Activated T-helper 1 cell treated with anti-CD3 and anti-CD28 coated beads, Interleukin-12 subunit alpha, Interleukin-12 subunit beta, Interleukin-2, Interleukin-4 antibody, amounts not matched to agents 30 ng/mL and 10 ng/mL and 1 ng/mL, durations not matched to agents 14 hours and 24 hours and 36 hours (primary cell): ENCODE measurements around the gene WWC2. TPM values are rescaled to one million over a fixed set of nuclear protein-coding genes. Genes with fewer than 3 reads are reported as not detected.
"Not testable (repeated sequence)": the region's sequence is repeated elsewhere in the genome, so short reads cannot be mapped to it uniquely, and the experiment has no call there.

Experiments used
- DNase-seq: peaks from one replicate; pipeline ENCODE4 v3.0.0; 2021; ENCODE audit warnings: low spot score
- H3K27ac Mint-ChIP-seq: one replicate; pipeline ENCODE4 v1.8.0; 2021; ENCODE audit warnings: mild to moderate bottlenecking, mixed read lengths
- H3K27me3 Mint-ChIP-seq: one replicate; pipeline ENCODE4 v1.8.0; 2022; ENCODE audit warnings: mild to moderate bottlenecking, moderate library complexity, mixed read lengths; ENCODE audit not compliant: insufficient read depth
- H3K36me3 Mint-ChIP-seq: one replicate; pipeline ENCODE4 v1.8.0; 2021; ENCODE audit warnings: low read depth, mixed read lengths
- H3K4me1 Mint-ChIP-seq: one replicate; pipeline ENCODE4 v1.8.0; 2021; ENCODE audit warnings: low read depth, mixed read lengths
- H3K4me3 Mint-ChIP-seq: one replicate; pipeline ENCODE4 v1.8.0; 2021; ENCODE audit warnings: mild to moderate bottlenecking, moderate library complexity, mixed read lengths
- H3K9me3 Mint-ChIP-seq: one replicate; pipeline ENCODE4 v1.8.0; 2021; ENCODE audit warnings: mixed read lengths
- intact Hi-C: fragments of 100-400 bp; cut with micrococcal nuclease; formaldehyde crosslinking; loops from one replicate; pipeline ENCODE4 v1.15.1; 2024
- total RNA-seq: library from RNA; stranded (reverse); gene quantifications from 2 replicates; pipeline ENCODE4 v1.2.3, GENCODE V29; 2022

The WWC2 gene
- total RNA-seq, 1 donor from 2014 or later = 0.75 TPM

DNA sequence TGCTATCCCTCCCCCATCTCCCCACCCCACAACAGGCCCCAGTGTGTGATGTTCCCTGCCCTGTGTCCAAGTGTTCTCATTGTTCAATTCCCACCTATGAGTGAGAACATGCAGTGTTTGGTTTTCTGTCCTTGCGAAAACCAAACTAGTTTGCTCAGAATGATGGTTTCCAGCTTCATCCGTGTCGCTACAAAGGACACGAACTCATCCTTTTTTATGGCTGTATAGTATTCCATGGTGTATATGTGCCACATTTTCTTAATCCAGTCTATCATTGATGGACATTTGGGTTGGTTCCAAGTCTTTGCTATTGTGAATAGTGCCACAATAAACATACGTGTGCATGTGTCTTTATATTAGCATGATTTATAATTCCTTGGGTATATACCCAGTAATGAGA is 51.6 kb downstream of the WWC2 start:
- H3K27ac Mint-ChIP-seq, H3K36me3 Mint-ChIP-seq, DNase-seq, H3K9me3 Mint-ChIP-seq, intact Hi-C loops, H3K27me3 Mint-ChIP-seq, H3K4me3 Mint-ChIP-seq, H3K4me1 Mint-ChIP-seq: not testable (repeated sequence)

DNA sequence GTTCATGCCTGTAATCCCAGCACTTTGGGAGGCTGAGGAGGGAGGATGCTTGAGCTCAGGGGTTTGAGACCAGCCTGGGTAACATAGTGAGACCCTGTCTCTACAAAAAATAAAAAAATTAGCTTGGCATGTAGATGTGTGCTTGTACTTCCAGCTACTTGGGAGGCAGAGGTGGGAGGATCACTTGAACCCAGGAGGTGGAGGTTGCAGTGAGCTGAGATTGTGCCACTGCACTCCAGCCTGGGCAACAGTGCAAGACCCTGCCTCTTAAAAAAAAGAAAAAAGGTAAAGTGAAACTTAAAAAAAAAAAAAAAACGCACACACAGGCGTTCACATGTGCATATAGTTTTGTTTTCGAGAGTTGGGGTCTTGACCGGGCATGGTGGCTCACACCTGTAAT is 53.2 kb downstream of the WWC2 start:
- intact Hi-C loops, H3K9me3 Mint-ChIP-seq, H3K27me3 Mint-ChIP-seq, DNase-seq, H3K4me3 Mint-ChIP-seq, H3K36me3 Mint-ChIP-seq, H3K4me1 Mint-ChIP-seq, H3K27ac Mint-ChIP-seq: not testable (repeated sequence)

DNA sequence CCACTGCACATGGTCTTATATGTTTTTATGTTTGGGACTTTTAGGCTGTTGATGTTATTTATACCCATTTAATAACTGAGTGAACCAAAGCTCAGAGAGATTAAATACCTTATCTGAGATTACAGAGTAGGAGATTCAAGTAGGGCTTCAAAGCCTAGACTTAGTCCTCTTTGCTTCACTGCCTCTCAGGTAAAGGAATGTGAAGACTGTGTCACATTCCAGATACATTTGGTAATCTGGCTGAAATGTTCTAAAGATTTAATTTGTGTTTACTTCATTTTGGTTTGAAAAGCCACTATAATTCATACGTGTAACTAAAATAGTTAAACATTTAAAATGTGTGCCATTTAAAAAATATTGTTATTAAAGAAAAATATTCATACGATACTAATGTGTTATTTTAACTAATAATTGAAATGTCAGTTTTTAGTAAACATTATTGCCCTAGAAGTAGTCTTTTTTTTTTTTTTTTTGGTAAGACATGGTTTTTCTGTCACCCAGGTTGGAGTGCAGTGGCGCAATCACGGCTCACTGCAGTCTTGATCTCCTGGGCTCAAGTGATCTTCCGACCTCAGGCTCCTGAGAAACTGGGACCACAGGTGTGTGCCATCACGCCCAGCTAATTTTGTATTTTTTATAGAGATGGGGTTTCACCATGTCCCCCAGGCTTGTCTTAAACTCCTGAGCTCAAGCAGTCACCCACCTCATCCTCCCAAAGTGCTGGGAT is 54.3 kb downstream of the WWC2 start:
- no peaks in the 10 kb centered on the region for H3K36me3 Mint-ChIP-seq
- intact Hi-C loops = no loop called here
- H3K4me3 Mint-ChIP-seq = no peak overlapping the region
- no peak for DNase-seq
- H3K4me1 Mint-ChIP-seq = no peaks in the 10 kb centered on the region
- H3K27me3 Mint-ChIP-seq = no peaks in the 10 kb centered on the region
- H3K9me3 Mint-ChIP-seq = no peaks in the 10 kb centered on the region
- H3K27ac Mint-ChIP-seq = no peak overlapping the region

DNA sequence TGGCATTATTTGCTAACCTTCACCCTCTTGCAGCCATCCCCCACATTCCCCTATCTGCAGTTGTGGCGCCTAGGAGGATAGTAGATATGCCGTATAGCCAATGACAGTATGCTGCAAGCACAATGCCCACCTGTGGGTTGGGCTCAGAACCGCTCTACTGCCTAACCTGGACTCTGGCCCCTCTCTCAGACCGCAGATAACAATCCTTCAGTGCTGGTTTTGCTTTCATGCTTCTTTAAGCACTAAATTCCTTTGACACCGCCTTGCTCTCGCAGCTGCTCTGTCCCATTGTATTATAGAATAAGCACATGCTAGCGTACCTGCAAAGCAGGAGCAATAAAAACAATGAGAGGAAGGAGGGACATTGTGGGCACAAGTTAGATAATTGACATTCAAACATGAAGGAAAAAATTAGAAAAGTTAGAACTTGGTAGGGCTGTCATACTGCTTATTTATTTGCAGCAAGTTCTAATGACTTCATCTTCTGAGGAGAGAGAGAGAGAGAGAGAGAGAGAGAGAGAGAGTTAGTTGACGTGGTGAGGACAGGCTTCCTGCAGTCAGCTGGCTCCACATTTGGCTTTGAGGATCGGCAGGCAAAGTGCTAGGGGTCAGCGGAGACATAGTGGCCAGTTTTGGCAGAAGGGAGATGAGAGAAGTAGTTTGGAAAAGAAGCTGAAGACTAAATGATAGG is 55.8 kb downstream of the WWC2 start:
- Mint-ChIP-seq H3K9me3 (no peaks in the 10 kb centered on the region), H3K36me3 (no peaks in the 10 kb centered on the region), H3K27ac (no peak overlapping the region), H3K27me3 (no peaks in the 10 kb centered on the region), H3K4me3 (no peak overlapping the region), H3K4me1 (no peaks in the 10 kb centered on the region)
- intact Hi-C loops = no loop called here
- DNase-seq = no peak

DNA sequence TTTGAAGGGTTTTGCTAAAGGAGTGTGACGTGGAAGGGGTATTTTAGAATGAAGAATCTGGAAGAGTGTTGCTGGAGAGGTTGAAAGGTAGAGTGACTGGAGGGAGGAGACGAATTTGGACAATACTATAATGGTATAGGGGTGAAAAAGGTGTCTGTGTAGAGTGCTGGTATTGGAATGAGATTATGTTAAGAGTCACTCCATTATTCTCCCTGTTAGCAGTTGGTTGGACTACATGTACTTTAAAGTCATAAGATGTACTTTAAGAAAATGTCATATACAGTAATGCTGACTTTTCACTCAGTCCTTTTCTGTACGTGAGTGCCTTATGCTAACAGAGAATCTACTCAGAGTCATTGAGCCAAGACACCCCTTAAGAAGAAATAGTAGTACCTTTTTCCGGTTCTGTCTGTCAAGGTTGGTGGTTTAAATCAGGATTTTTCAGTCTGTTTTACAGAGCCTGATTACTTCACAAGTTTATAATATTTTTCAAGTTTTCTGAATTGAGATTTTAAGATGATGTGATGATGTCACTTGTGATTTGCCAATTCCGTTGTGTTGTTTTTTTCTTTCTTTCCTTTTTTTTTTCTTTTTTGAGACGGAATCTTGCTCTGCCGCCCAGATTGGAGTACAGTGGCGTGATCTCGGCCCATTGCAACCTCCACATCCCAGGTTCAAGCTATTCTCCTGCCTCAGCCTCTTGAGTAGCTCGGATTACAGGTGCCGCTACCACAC is 56.6 kb downstream of the WWC2 start:
- intact Hi-C loops = no loop called here
- no peaks in the 10 kb centered on the region for H3K9me3 Mint-ChIP-seq

DNA sequence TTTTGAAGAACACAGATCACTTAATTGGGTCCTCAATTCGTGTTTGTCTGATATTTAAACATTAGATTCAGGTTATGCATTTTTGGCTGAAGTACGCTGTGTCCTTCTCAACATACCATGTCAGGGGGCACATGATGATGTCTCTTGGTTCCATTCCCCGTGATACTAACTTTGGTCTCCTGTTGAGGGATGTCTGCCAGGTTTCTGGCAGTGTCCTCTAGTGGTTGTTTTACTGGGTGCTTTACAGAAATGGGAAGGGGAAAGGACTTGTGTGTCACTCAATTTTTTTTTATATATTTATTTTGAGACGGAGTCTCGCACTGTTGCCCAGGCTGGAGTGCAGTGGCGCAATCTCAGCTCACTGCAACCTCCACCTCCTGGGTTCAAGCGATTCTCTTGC is 58.2 kb downstream of the WWC2 start:
- Mint-ChIP-seq H3K4me1 (no peaks in the 10 kb centered on the region), H3K27me3 (no peaks in the 10 kb centered on the region), H3K9me3 (no peaks in the 10 kb centered on the region), H3K36me3 (no peaks in the 10 kb centered on the region), H3K27ac (no peak overlapping the region), H3K4me3 (no peak overlapping the region)
- DNase-seq = no peak
- intact Hi-C loops = no loop called here

More for the DNA sequence above, 56.6 kb downstream of the WWC2 start:
- Mint-ChIP-seq H3K27me3 (no peaks in the 10 kb centered on the region), H3K4me1 (no peaks in the 10 kb centered on the region), H3K27ac (no peak overlapping the region), H3K36me3 (no peaks in the 10 kb centered on the region), H3K4me3 (no peak overlapping the region)
- DNase-seq = no peak

DNA sequence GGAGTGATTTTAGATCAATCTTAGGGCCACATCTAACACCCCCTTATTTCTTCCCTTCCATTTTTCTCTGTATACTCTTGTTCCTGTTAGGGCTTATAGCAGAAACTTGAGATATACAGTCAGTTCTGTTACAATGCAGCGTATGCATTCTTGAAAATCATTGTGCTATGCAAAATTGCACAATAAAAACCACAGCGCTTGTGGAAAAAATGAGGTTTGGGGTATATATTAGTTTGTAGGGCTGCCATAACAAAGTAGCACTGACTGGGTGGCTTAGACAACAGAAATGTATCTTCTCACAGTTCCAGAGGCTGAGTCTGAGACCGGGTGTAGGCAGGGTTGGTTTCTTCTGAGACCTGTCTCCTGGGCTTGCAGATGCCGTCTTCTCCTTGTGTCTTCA is 59.0 kb downstream of the WWC2 start:
- no peaks in the 10 kb centered on the region for H3K4me1 Mint-ChIP-seq
- H3K4me3 Mint-ChIP-seq = no peak overlapping the region
- H3K9me3 Mint-ChIP-seq = no peaks in the 10 kb centered on the region

DNA sequence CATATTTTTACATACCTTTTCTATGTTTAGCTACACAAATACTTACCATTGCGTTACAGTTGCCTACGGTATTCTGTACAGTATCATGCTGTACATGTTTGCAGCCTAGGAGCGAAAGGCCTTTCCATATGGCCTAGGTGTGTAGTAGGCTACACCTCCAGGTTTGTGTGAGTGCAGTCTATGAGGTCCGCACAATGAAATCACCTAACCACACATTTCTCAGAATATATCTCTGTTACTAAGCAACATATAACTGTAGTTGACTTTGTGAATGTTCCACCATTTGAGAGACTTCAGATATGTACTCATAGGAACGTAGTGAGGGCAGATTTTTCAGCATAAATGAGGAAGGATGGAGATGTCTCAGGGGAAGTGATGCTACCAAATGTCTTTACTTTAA is 62.6 kb downstream of the WWC2 start:
- Mint-ChIP-seq H3K4me1 (no peaks in the 10 kb centered on the region), H3K27me3 (no peaks in the 10 kb centered on the region), H3K27ac (no peak overlapping the region), H3K36me3 (no peaks in the 10 kb centered on the region), H3K9me3 (no peaks in the 10 kb centered on the region), H3K4me3 (no peak overlapping the region)
- intact Hi-C loops = no loop called here
- no peak for DNase-seq

More for the DNA sequence above, 59.0 kb downstream of the WWC2 start:
- Mint-ChIP-seq H3K36me3 (no peaks in the 10 kb centered on the region), H3K27me3 (no peaks in the 10 kb centered on the region), H3K27ac (no peak overlapping the region)
- intact Hi-C loops = no loop called here
- no peak for DNase-seq

DNA sequence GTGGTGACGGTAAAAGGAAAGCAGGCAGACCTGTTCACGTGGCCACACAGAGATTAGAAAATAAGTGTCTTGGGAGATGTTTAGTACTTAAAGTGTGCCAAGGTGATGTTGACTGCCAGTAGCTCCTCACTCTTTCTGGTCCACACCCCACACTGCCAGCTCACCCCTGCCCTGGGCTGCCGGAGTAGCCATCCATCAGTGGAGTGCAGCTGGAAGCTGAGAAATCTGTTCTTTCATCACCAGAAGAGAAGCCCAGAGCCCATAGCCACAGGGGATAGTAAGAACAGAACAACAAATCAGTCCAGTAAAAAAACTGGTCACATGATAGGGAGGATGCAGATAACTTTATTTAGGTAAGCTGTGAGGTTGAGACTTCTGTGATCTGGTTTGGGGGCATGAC is 64.1 kb downstream of the WWC2 start:
- no peaks in the 10 kb centered on the region for H3K36me3 Mint-ChIP-seq
- no peak overlapping the region for H3K27ac Mint-ChIP-seq
- H3K4me3 Mint-ChIP-seq = no peak overlapping the region
- no peaks in the 10 kb centered on the region for H3K4me1 Mint-ChIP-seq
- no peaks in the 10 kb centered on the region for H3K9me3 Mint-ChIP-seq
- DNase-seq = no peak
- intact Hi-C loops = no loop called here
- peaks cover 3% of the 10 kb centered on the region for H3K27me3 Mint-ChIP-seq

DNA sequence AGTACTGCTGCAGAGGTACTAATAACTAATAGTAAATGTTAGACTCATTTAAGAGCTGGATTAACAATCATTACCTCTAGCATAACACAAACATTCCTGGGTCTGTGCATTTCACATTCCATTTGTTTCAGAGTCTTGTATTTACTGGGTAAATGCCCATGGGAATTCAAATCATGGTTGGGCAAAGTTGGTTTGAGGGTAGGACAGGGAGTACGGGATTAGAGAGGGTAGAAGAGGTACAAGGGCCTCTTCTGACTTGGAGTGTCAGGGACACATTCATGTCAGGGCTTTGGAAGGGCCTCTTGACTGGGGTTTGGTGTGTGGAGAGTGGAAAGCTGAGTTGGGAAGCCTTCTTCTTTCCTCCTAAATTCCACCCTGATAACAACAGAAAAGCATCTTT is 65.9 kb downstream of the WWC2 start:
- intact Hi-C loops = no loop called here
- no peak for DNase-seq
- no peak overlapping the region for H3K4me3 Mint-ChIP-seq
- no peak overlapping the region for H3K27ac Mint-ChIP-seq
- no peaks in the 10 kb centered on the region for H3K9me3 Mint-ChIP-seq
- H3K4me1 Mint-ChIP-seq = no peaks in the 10 kb centered on the region
- no peaks in the 10 kb centered on the region for H3K36me3 Mint-ChIP-seq
- H3K27me3 Mint-ChIP-seq = peaks cover 3% of the 10 kb centered on the region

DNA sequence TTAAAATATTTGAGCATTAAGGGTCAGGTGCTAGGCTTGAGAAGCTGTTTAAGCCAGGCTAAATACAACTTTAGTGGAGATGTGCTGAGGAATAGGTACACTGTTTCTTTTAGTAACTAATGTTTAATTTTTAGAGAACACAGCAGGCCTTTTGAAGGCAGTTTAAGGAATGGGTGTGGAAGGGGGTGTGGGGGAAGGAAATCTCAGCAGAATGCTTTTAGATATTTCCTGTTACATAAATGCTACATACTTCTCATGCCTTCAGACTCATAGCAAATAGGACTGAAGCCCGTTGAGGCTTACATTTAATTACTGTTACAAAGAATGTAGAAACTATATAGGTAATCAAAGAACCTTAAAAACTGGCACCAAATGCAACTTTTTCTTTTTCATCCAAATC is 66.3 kb downstream of the WWC2 start:
- no peak overlapping the region for H3K4me3 Mint-ChIP-seq
- intact Hi-C loops = no loop called here
- no peaks in the 10 kb centered on the region for H3K4me1 Mint-ChIP-seq
- no peak for DNase-seq
- no peak overlapping the region for H3K27ac Mint-ChIP-seq
- peaks cover 3% of the 10 kb centered on the region for H3K27me3 Mint-ChIP-seq
- no peaks in the 10 kb centered on the region for H3K36me3 Mint-ChIP-seq
- H3K9me3 Mint-ChIP-seq = no peaks in the 10 kb centered on the region

DNA sequence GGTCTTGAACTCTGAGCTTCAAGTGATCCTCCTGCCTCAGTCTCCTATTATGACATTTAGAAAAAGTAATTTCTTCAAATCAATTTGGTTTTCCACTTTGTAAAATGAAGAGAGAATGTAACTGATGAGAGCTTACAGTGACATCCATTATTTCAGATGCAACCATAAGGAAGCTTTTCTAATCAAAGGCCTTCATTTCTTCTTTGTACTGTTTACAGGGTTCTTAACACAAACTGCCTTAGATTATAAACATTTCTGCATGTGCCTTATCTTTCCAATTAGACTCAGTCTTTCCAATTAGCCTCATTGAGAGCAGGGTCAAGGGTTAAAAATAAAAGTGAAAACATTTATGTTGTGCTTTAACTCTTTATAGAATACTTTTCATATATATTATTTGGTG is 71.8 kb downstream of the WWC2 start:
- no peaks in the 10 kb centered on the region for H3K36me3 Mint-ChIP-seq
- no peaks in the 10 kb centered on the region for H3K9me3 Mint-ChIP-seq
- peaks cover 10% of the 10 kb centered on the region for H3K27me3 Mint-ChIP-seq
- DNase-seq = no peak
- no peak overlapping the region for H3K27ac Mint-ChIP-seq
- no peaks in the 10 kb centered on the region for H3K4me1 Mint-ChIP-seq
- intact Hi-C loops = no loop called here
- H3K4me3 Mint-ChIP-seq = no peak overlapping the region

DNA sequence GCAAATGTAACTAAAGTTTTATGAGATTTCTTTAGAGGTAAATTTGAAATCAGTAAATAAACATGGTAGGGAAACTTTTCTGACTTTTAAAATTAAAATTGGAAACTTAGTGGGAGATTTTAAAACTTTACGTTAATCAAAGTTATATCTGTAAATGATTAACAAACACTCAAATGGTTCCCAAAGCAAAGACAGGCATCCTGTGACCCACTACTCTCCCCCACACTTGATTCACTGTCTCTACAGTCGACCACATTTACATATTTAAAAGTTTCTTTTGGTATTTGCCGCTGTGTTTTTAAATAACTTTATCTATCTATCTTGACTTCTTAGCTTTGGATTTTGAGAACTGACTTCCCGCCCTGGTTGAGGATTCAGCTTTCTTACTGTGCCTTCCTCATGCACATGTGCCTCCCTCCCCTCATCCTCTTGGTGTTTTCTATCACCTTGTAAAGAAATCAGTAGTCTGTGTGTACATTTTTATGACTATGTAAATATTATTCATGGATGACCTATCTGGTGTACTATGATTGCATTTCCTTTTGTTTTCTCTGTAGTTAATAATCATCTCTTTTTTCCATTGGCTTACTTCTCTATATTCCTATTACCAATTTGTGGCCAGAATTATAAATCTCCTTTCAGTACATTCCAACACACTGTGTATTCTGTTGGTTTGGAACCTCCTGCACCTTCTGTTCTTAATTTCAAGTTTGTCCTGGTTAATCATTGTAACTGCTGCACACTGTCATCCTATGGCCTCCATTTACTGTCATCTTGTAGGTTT is 72.6 kb downstream of the WWC2 start:
- Mint-ChIP-seq H3K36me3 (no peaks in the 10 kb centered on the region), H3K27ac (no peak overlapping the region), H3K4me3 (no peak overlapping the region), H3K27me3 (peaks cover 10% of the 10 kb centered on the region), H3K9me3 (no peaks in the 10 kb centered on the region), H3K4me1 (no peaks in the 10 kb centered on the region)
- intact Hi-C loops = no loop called here
- DNase-seq = no peak
